Activated T-cell treated with anti-CD3 and anti-CD28 coated beads for 48 hours (primary cell): Measurements from ENCODE around the gene MRPL10.

Experiments
- DNase-seq: peaks from one replicate; pipeline ENCODE4 v3.0.0-alpha.2; 2020; ENCODE audit warnings: low read depth

Gene MRPL10

GRCh38 chr17:47839071-47839470, 7.7 kb upstream of the MRPL10 start:
- DNase-seq, result no peak

GRCh38 chr17:47838636-47839035, 7.3 kb upstream of the MRPL10 start:
- DNase-seq, result no peak

GRCh38 chr17:47837401-47838039, 6.2 kb upstream of the MRPL10 start:
- DNase-seq, result no peak

- no peak for DNase-seq
Observed at GRCh38 chr17:47836601-47837000, 5.3 kb upstream of the MRPL10 start.

- DNase-seq, result no peak
Observed at GRCh38 chr17:47834756-47835155, 3.4 kb upstream of the MRPL10 start.

GRCh38 chr17:47831934-47832327, 590 bp upstream of the MRPL10 start:
- DNase-seq, result no peak

- DNase-seq, result no peak
Observed at GRCh38 chr17:47830396-47831002, 842 bp downstream of the MRPL10 start.

- DNase-seq, result no peak
Observed at GRCh38 chr17:47829870-47830269, 1.5 kb downstream of the MRPL10 start.

GRCh38 chr17:47823519-47823918, 7.8 kb downstream of the MRPL10 start:
- no peak for DNase-seq

- no peak for DNase-seq
Observed at GRCh38 chr17:47822785-47823184, 8.6 kb downstream of the MRPL10 start.

- DNase-seq, result peak; percentile 67
Observed at GRCh38 chr17:47821424-47822391, 9.6 kb downstream of the MRPL10 start, which contains the start of gene OSBPL7. Gene OSBPL7 (minus strand): TSS chr17:47821794. CDS start chr17:47820278, 1,516 bp downstream.

- DNase-seq, result no peak
Observed at GRCh38 chr17:47821031-47821423, 10.3 kb downstream of the MRPL10 start.

- DNase-seq, result no peak
Observed at GRCh38 chr17:47820033-47820789, 11.1 kb downstream of the MRPL10 start.

GRCh38 chr17:47819475-47819874, 11.9 kb downstream of the MRPL10 start:
- DNase-seq, result no peak

- DNase-seq, result no peak
Observed at GRCh38 chr17:47818002-47818695, 13.2 kb downstream of the MRPL10 start.

GRCh38 chr17:47816947-47817346, 14.4 kb downstream of the MRPL10 start:
- DNase-seq, result no peak

- no peak for DNase-seq
Observed at GRCh38 chr17:47816111-47816735, 15.1 kb downstream of the MRPL10 start.

GRCh38 chr17:47815106-47815918, 16.0 kb downstream of the MRPL10 start:
- DNase-seq, result no peak

GRCh38 chr17:47813512-47814031, 17.8 kb downstream of the MRPL10 start:
- no peak for DNase-seq

- no peak for DNase-seq
Observed at GRCh38 chr17:47813077-47813476, 18.3 kb downstream of the MRPL10 start.
